RCC 7860 (cell line): Measurements from ENCODE around the gene TEKT1.
A peak's percentile ranks its signal among the peaks of the same experiment; 100 is the strongest.
"Not testable (repeated sequence)": the region's sequence is repeated elsewhere in the genome, so short reads cannot be mapped to it uniquely, and the experiment has no call there.

Experiments
- DNase-seq: peaks from one replicate; pipeline ENCODE4 v3.0.0-alpha.2; 2015; ENCODE audit warnings: low spot score
- FAIRE-seq: peaks from 2 replicates; lab custom pipeline; 2012; peaks lifted over from hg19 to GRCh38; lab: Jason Lieb, UNC

TEKT1 gene

GRCh38 chr17:6831661-6832263, at the start of gene TEKT1:
Gene TEKT1 (minus strand): TSS chr17:6831729. CDS start chr17:6830376, 1,353 bp downstream.
- DNase-seq (no peak), FAIRE-seq (no peak)

GRCh38 chr17:6879221-6879975, 47.9 kb upstream of the TEKT1 start:
- FAIRE-seq, DNase-seq: not testable (repeated sequence)

GRCh38 chr17:6875276-6875675, 43.7 kb upstream of the TEKT1 start:
- not testable (repeated sequence) for DNase-seq, FAIRE-seq

GRCh38 chr17:6872936-6873335, 41.4 kb upstream of the TEKT1 start:
- DNase-seq (no peak), FAIRE-seq (no peak)

- DNase-seq: no peak
- no peak for FAIRE-seq
These were observed 39.3 kb upstream of the TEKT1 start for GRCh38 chr17:6870841-6871240.

- DNase-seq (peak; percentile 10), FAIRE-seq (no peak)
These were observed 37.1 kb upstream of the TEKT1 start for GRCh38 chr17:6868582-6868981.

GRCh38 chr17:6867849-6868248, 36.3 kb upstream of the TEKT1 start:
- FAIRE-seq: no peak

GRCh38 chr17:6862825-6863224, 31.3 kb upstream of the TEKT1 start:
- DNase-seq: no peak
- no peak for FAIRE-seq

More at GRCh38 chr17:6867849-6868248, 36.3 kb upstream of the TEKT1 start:
- DNase-seq: no peak

- DNase-seq: no peak
- FAIRE-seq: no peak
These were observed 30.6 kb upstream of the TEKT1 start for GRCh38 chr17:6862122-6862521.

- FAIRE-seq (no peak), DNase-seq (no peak)
These were observed 26.4 kb upstream of the TEKT1 start for GRCh38 chr17:6857904-6858303.

GRCh38 chr17:6857336-6857735, 25.8 kb upstream of the TEKT1 start:
- DNase-seq: no peak
- no peak for FAIRE-seq

GRCh38 chr17:6856051-6856450, 24.5 kb upstream of the TEKT1 start:
- no peak for FAIRE-seq
- no peak for DNase-seq

GRCh38 chr17:6853764-6854442, 22.4 kb upstream of the TEKT1 start:
- FAIRE-seq (no peak), DNase-seq (no peak)

GRCh38 chr17:6848545-6849179, 17.1 kb upstream of the TEKT1 start:
- not testable (repeated sequence) for FAIRE-seq, DNase-seq

GRCh38 chr17:6846138-6846537, 14.6 kb upstream of the TEKT1 start:
- DNase-seq, FAIRE-seq: not testable (repeated sequence)

GRCh38 chr17:6844406-6844805, 12.9 kb upstream of the TEKT1 start:
- not testable (repeated sequence) for DNase-seq, FAIRE-seq

GRCh38 chr17:6843241-6843880, 11.8 kb upstream of the TEKT1 start:
- peak; percentile 33 for DNase-seq

GRCh38 chr17:6841769-6842168, 10.2 kb upstream of the TEKT1 start:
- FAIRE-seq, DNase-seq: not testable (repeated sequence)

More at GRCh38 chr17:6843241-6843880, 11.8 kb upstream of the TEKT1 start:
- peak; percentile 64 for FAIRE-seq

GRCh38 chr17:6830383-6830986, 1.0 kb downstream of the TEKT1 start:
- no peak for DNase-seq
- FAIRE-seq: no peak

GRCh38 chr17:6823011-6823442, 8.5 kb downstream of the TEKT1 start:
- FAIRE-seq (no peak), DNase-seq (peak; percentile 46)
